T follicular helper cell (primary cell): ENCODE data around the gene PRM1.
"Not testable (repeated sequence)": the region's sequence is repeated elsewhere in the genome, so short reads cannot be mapped to it uniquely, and the experiment has no call there.

Experiments
- DNase-seq: peaks from one replicate; pipeline ENCODE4 v3.0.0-alpha.2; 2020; ENCODE audit warnings: low read depth

Gene PRM1

GRCh38 chr16:11314309-11314894 lies 33.3 kb upstream of the PRM1 start:
- DNase-seq: no peak

GRCh38 chr16:11313493-11314308 lies 32.6 kb upstream of the PRM1 start:
- DNase-seq: no peak

- no peak for DNase-seq
Measured at GRCh38 chr16:11312718-11313492, 31.8 kb upstream of the PRM1 start.

GRCh38 chr16:11310997-11311561 lies 29.9 kb upstream of the PRM1 start:
- DNase-seq: no peak

- DNase-seq: no peak
Measured at GRCh38 chr16:11310634-11310977, 29.5 kb upstream of the PRM1 start.

- no peak for DNase-seq
Measured at GRCh38 chr16:11309895-11310633, 28.9 kb upstream of the PRM1 start.

GRCh38 chr16:11308493-11309283 lies 27.6 kb upstream of the PRM1 start:
- no peak for DNase-seq

- no peak for DNase-seq
Measured at GRCh38 chr16:11307639-11308492, 26.7 kb upstream of the PRM1 start.

- no peak for DNase-seq
Measured at GRCh38 chr16:11306997-11307638, 26.0 kb upstream of the PRM1 start.

GRCh38 chr16:11306381-11306780 lies 25.3 kb upstream of the PRM1 start:
- DNase-seq: no peak

- no peak for DNase-seq
Measured at GRCh38 chr16:11303405-11304138, 22.4 kb upstream of the PRM1 start.

GRCh38 chr16:11302977-11303376 lies 21.8 kb upstream of the PRM1 start:
- no peak for DNase-seq

GRCh38 chr16:11301645-11302501 lies 20.7 kb upstream of the PRM1 start:
- no peak for DNase-seq

GRCh38 chr16:11300560-11300892 lies 19.4 kb upstream of the PRM1 start:
- no peak for DNase-seq

GRCh38 chr16:11299865-11300559 lies 18.9 kb upstream of the PRM1 start:
- DNase-seq: no peak

- not testable (repeated sequence) for DNase-seq
Measured at GRCh38 chr16:11298950-11299547, 17.9 kb upstream of the PRM1 start.
